ENCODE measurements around the gene WDR45.

The WDR45 gene

DNA sequence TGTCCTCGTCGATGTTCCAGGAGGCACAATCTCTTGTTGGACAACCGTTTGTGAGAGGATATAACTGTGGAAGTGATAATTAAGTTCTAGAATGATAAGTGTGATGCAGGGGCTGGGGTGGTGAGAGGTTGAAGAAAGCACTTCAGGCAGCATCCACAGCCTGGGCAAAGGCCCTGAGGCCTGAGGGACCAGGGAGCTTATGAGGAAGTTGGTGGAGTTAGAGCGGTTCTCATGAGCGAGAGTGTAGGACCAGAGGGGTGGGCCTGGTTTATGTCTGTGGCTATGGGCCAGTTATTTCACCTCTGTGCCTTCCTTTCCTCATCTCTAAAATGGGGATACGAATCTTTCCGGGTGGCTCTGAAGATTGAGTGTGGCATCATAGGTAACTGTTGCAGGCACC lies 18.2 kb downstream of the WDR45 start:
- Histone ChIP-seq H3K9me3 (ENCODE audit: control insufficient read depth, insufficient read depth, low read depth, low read length) (no peaks in the 10 kb centered on the region), H3K4me1 (ENCODE audit: control insufficient read depth, insufficient read depth, low read length) (no peaks in the 10 kb centered on the region), H3K36me3 (ENCODE audit: control insufficient read depth in 2 of 2, insufficient read depth in 1 of 2, low read length in 2 of 2) (peaks cover 0 to 37% of the 10 kb centered on the region in 2 experiments; a peak in 1 of 3 replicates), H3K27ac (ENCODE audit: extremely low read depth, low read depth, low read length) (no peak overlapping the region), H3K4me3 (ENCODE audit: low read depth, low read length) (no peak overlapping the region)
- CTCF ChIA-PET = interaction anchor here (0.9 kb wide), 1 partner anchor 18 kb away, joined by 4 read pairs; the partner anchor contains the start of gene TFE3
- POLR2A ChIA-PET = no interaction called here
- TF ChIP-seq SP7 (tag by site-specific recombination; IDR thresholded peaks at IDR 0.05) (no peak), ZNF623 (tag by site-specific recombination; IDR thresholded peaks at IDR 0.05) (peak; percentile 88)

- H3K27ac ChIP-seq (ENCODE audit: extremely low read depth, low read depth, low read length) = no peak overlapping the region
- ChIA-PET CTCF (interaction anchor here (0.9 kb wide), 1 partner anchor 18 kb away, joined by 4 read pairs; the partner anchor contains the start of gene TFE3), POLR2A (interaction anchor here (1.3 kb wide), 1 partner anchor 89 kb away, joined by 4 read pairs; the partner anchor contains the start of gene KCND1)
- TF ChIP-seq PRDM10 (tag by site-specific recombination; IDR thresholded peaks at IDR 0.05) = peak; percentile 83
- TF ChIP-seq ZNF416 (tag by site-specific recombination; IDR thresholded peaks at IDR 0.05) = no peak
- H3K36me3 ChIP-seq (ENCODE audit: control insufficient read depth in 2 of 2, insufficient read depth in 1 of 2, low read length in 2 of 2) = peaks cover 0 to 33% of the 10 kb centered on the region in 2 experiments; a peak in 1 of 3 replicates
- no peaks in the 10 kb centered on the region for H3K9me3 ChIP-seq (ENCODE audit: control insufficient read depth, insufficient read depth, low read depth, low read length)
- no peaks in the 10 kb centered on the region for H3K4me1 ChIP-seq (ENCODE audit: control insufficient read depth, insufficient read depth, low read length)
- no peak overlapping the region for H3K4me3 ChIP-seq (ENCODE audit: low read depth, low read length)
These were observed 18.8 kb downstream of the WDR45 start for GRCh38 chrX:49060914-49061313.

DNA sequence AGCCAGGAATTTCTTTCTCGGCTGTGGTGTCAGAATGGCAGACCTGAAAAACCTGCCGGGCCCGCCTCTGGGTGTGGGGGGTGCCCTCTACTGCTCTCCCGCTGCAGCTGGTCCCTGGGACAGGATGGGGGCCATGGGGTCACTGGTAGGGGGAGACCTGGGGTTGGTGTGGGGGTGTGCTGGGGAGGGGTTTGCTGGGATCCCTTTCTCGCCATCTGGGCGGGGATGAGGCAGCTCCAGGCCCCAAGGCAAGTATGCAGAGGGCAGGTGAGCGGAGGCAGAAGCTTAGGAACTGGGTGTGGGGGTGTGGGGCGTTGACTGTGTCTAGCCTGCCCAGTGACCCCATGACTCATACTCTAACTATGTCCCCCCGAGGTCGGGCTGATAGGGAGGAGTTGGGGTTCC lies 20.0 kb downstream of the WDR45 start:
- no peak overlapping the region for H3K27ac ChIP-seq (ENCODE audit: extremely low read depth, low read depth, low read length)

More for the DNA sequence above, 20.0 kb downstream of the WDR45 start:
- Histone ChIP-seq H3K4me1 (ENCODE audit: control insufficient read depth, insufficient read depth, low read length) (no peaks in the 10 kb centered on the region), H3K36me3 (ENCODE audit: control insufficient read depth in 2 of 2, insufficient read depth in 1 of 2, low read length in 2 of 2) (peaks cover 0 to 27% of the 10 kb centered on the region in 2 experiments; a peak in 1 of 3 replicates), H3K9me3 (ENCODE audit: control insufficient read depth, insufficient read depth, low read depth, low read length) (no peaks in the 10 kb centered on the region), H3K4me3 (ENCODE audit: low read depth, low read length) (no peak overlapping the region)
- ChIA-PET CTCF (interaction anchor here (0.6 kb wide), 1 partner anchor 211 kb away, joined by 3 read pairs; no protein-coding TSS in a partner anchor), POLR2A (interaction anchor here (0.6 to 1.3 kb wide), 2 partner anchors 24 to 88 kb away, joined by 3 to 4 read pairs; partner anchors contain the start of gene KCND1)
- TF ChIP-seq GLI4 (tag by site-specific recombination; IDR thresholded peaks at IDR 0.05) (no peak), ZNF311 (tag by site-specific recombination; IDR thresholded peaks at IDR 0.05; ENCODE audit: borderline replicate concordance) (no peak), KLF17 (tag by site-specific recombination; IDR thresholded peaks at IDR 0.05) (no peak), ZNF146 (tag by site-specific recombination; IDR thresholded peaks at IDR 0.05) (no peak), ZNF169 (tag by site-specific recombination; IDR thresholded peaks at IDR 0.05) (no peak), ZNF585B (tag by site-specific recombination; IDR thresholded peaks at IDR 0.05) (no peak), ZNF707 (tag by site-specific recombination; IDR thresholded peaks at IDR 0.05) (no peak), ZNF132 (tag by site-specific recombination; IDR thresholded peaks at IDR 0.05; ENCODE audit: borderline replicate concordance) (no peak), ZNF843 (tag by site-specific recombination; IDR thresholded peaks at IDR 0.05) (no peak), ZFP3 (tag by site-specific recombination; IDR thresholded peaks at IDR 0.05; ENCODE audit: low read depth) (no peak), FEZF1 (tag by site-specific recombination; IDR thresholded peaks at IDR 0.05) (no peak), PRDM4 (tag by site-specific recombination; IDR thresholded peaks at IDR 0.05) (no peak), ZNF335 (tag by site-specific recombination; conservative IDR thresholded peaks at IDR 0.05) (no peak), ZNF624 (tag by site-specific recombination; IDR thresholded peaks at IDR 0.05) (no peak), ZNF133 (tag by site-specific recombination; IDR thresholded peaks at IDR 0.05) (no peak), ZNF248 (tag by site-specific recombination; IDR thresholded peaks at IDR 0.05) (no peak)
- TF ChIP-seq, protein P1, sequence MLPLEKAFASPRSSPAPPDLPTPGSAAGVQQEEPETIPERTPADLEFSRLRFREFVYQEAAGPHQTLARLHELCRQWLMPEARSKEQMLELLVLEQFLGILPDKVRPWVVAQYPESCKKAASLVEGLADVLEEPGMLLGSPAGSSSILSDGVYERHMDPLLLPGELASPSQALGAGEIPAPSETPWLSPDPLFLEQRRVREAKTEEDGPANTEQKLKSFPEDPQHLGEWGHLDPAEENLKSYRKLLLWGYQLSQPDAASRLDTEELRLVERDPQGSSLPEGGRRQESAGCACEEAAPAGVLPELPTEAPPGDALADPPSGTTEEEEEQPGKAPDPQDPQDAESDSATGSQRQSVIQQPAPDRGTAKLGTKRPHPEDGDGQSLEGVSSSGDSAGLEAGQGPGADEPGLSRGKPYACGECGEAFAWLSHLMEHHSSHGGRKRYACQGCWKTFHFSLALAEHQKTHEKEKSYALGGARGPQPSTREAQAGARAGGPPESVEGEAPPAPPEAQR (tag by site-specific recombination; IDR thresholded peaks at IDR 0.05) = no peak

Data from HEK293 (cell line).